GM20431 (cell line): ENCODE data around the gene MAGEB17.

ENCODE experiments used
- in situ Hi-C: fragments of 300-500 bp; cut with MseI, MboI; formaldehyde crosslinking; loops from one replicate; pipeline ENCODE4 v1.15.0; 2020; ENCODE audit warnings: low sequenced_read_pairs; ENCODE audit not compliant: unreplicated experiment

The MAGEB17 gene

GRCh38 chrX:16204538-16204937 lies 37.3 kb downstream of the MAGEB17 start:
- in situ Hi-C loops, result no loop called here

DNA sequence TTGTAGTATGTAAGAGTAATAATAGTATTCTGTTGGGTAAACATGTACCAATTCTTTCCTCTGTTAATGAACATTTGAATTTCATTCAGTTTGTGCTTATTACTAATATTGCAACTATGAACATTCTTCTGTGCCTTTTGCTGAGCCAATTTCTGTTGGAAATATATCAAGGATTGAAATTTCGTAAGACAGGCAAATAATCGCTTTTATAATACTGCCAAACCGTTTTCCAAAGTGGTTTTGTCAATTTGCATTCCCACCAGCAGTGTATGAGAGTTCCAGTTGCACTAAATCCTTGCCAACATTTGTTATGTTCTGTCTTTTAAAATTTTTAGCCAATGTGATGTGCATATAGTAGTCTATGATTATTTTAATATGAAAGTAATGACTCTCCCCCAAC lies 38.6 kb downstream of the MAGEB17 start:
- in situ Hi-C loops, result no loop called here

- in situ Hi-C loops, result no loop called here
Observed at GRCh38 chrX:16207634-16208033, 40.4 kb downstream of the MAGEB17 start.

DNA sequence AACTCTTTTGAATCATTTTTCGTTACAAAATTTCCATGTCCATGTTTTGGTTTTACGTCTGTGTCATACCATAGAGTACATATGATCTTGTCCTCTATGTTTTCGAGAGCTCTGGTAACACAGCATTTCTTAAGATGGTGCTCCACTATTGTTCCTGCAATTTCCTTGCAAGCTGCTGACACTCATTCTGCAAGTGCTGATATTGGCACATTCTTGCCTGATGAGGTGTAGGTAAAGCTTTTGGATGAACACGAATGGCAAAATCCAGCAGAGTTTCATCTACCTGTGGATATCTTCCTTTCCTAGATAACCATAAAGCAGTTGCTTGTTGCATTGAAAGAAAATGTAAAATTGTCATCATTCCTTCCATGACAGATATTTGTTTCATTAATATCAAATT lies 41.3 kb downstream of the MAGEB17 start:
- in situ Hi-C loops, result no loop called here

DNA sequence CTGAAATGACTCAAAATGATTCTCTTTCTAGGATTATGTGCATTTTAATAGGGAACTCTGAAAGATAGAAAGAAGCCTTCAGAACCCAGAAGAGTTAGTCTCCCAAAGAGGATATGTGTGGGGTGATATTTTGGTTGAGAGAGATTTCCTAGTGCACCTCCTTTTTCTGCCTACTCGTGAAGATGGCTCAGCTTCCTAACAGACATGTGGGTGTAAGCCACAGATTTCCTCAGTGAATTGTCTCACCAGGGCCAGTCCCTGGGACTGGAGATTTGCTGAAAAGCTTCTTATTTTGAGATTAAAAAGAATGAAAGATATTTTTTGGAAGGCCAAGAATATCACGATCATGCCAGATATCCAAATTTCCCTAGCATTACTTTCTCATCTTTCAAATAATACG lies 42.8 kb downstream of the MAGEB17 start:
- in situ Hi-C loops, result no loop called here

DNA sequence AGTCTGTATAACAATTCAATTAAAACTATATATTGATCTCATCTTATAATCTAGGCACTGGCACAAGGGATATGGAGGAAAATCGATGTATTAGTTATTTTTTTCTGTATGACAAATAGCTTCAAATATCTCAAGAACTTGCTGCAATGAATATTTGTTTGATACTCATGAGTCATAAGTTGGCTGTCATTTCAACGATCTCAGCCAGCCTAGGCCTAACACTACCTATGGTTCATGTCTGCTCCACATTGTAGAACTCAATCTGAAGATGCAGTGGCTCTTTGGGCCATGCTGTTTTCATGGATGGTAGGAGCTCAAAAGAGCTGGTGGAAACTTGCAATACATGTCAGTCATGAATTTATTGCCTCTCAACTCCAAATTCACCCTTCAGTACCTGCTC lies 44.7 kb downstream of the MAGEB17 start:
- in situ Hi-C loops, result no loop called here

- in situ Hi-C loops, result no loop called here
Observed at GRCh38 chrX:16212436-16212835, 45.2 kb downstream of the MAGEB17 start.

DNA sequence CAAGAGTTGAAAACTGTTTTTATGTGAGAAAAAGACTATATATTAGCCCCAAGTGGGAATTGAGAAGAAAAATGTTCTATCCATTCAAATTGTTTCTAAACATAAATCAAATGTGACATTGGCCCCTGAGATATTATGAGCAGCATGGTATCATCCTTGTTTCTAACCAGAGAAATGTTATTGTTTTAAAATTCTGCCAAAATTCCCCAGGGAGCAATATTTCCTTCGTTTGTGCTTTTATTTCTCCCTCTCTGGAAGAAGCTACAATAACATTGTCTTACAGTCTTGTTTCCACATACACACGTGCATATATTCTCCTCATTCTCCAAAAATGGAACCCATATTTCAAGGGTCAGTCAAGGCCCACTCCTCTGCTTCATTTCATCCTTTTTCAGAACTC lies 46.7 kb downstream of the MAGEB17 start:
- in situ Hi-C loops, result no loop called here

DNA sequence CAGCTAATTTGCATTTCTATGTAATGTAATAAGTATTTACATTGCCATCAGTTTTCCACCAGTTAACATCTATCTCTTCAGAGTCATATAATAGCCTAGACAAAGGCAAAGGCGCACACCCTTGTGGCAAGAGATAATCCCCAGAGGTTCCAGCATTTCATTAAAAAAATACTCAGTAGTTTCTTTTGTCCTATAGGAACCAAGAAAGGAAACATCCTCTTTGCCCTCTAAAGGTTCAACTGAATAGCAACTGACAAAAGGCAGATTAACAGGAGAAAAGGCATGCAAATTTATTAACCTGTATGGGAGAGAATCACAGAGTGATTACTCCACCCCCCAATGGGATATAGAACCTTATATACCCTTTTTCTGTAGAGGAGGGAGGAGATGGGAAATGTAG lies 48.4 kb downstream of the MAGEB17 start:
- in situ Hi-C loops, result no loop called here
